Measurements from ENCODE around the gene CDC42EP4.
"Not testable (repeated sequence)": the region's sequence is repeated elsewhere in the genome, so short reads cannot be mapped to it uniquely, and the experiment has no call there.

Gene CDC42EP4

DNA sequence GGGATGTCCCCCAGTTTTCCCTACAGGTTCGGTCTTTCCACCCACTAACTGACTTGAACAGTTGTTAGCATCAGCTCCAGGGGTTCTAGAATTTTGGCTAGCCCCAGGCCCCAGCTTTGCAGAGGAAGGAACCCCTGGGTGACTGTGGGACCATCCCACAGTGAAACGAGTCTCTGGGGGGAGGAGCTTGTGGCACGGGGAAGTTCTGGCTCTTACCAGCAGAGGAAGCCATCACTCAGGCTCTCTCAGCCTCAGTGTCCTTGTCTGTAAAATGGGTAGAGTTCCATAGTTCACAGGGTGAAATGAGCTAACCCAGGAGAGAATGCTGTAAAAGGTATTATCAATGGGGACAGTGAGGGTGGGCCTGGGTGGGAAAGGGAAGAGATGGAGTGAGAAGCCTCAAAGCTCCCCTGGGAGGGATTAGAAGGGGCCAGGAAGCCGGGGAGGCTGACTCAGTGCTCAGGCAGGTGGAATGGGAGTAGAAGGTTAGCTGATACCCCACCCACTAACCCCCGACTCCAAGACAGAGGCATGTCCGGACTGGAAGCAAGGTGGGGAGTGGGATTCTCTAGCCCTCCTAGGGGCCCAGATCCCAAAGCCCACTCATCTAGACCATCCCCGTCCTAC lies 30.9 kb upstream of the CDC42EP4 start:
- no peak for DNase-seq (ENCODE audit: low spot score)

- DNase-seq (ENCODE audit: low spot score), result no peak
Measured at GRCh38 chr17:73342050-73342522, 30.3 kb upstream of the CDC42EP4 start.

DNA sequence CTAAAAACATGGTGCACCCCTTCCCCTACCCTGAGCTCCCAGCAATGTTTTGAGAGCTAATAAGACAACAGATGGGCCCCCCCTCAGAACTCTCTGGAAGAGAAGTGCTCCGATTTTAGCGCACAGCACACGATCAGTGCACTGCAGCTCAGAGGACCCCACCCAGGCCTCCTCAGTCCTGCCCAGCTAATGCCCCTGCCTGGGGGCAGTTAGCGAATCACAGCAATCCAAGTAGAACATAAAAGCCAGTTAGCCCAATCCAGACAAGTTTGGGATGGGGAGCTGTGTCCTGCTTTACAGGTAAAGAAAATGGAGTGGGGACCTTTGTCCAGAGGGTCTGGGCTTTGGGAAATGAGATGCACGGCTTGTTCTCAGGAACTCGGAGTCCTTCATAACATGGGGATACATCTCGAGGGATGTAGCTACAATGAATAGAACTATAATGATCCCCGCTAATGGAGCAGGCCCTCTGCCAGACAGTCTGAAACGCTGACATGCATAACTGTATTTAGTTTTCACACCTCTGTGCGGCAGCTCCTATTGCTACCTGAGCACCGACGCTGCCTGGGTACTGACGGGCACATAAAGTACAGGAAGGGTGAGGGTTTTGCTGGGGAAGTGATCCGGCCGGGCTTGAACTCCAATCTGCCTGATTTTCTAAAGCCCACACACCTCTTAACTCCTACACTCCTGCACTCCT lies 29.7 kb upstream of the CDC42EP4 start:
- DNase-seq (ENCODE audit: low spot score), result no peak

- DNase-seq (ENCODE audit: low spot score), result peak; percentile 1
Measured at GRCh38 chr17:73340093-73340596, 28.3 kb upstream of the CDC42EP4 start.

- DNase-seq (ENCODE audit: low spot score), result no peak
Measured at GRCh38 chr17:73338566-73339197, 26.9 kb upstream of the CDC42EP4 start.

GRCh38 chr17:73338050-73338521 lies 26.3 kb upstream of the CDC42EP4 start:
- DNase-seq (ENCODE audit: low spot score), result no peak

DNA sequence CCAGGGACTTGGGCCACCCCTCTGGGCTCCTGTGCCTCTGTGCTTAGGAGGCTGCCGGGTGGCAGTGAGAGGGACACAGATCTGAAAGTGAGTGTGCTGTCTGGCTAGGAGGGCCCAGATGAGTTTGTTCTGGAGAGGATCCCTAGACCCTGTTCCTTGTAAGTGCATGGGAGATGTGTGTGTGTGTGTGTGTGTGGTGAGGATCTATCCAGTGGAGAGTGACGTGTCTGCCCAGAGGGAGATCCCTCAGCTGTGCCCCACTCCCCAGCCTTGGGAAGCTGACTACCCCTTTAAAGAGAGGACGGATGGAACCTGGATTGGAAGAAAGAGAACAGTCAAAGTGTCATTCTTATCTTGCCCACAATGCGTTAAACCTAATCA lies 25.5 kb upstream of the CDC42EP4 start:
- no peak for DNase-seq (ENCODE audit: low spot score)

- no peak for DNase-seq (ENCODE audit: low spot score)
Measured at GRCh38 chr17:73336408-73337329, 24.9 kb upstream of the CDC42EP4 start.

GRCh38 chr17:73335591-73336407 lies 24.0 kb upstream of the CDC42EP4 start:
- no peak for DNase-seq (ENCODE audit: low spot score)

GRCh38 chr17:73334771-73335513 lies 23.1 kb upstream of the CDC42EP4 start:
- DNase-seq (ENCODE audit: low spot score), result no peak

- DNase-seq (ENCODE audit: low spot score), result not testable (repeated sequence)
Measured at GRCh38 chr17:73333445-73333844, 21.6 kb upstream of the CDC42EP4 start.

GRCh38 chr17:73331060-73331459 lies 19.3 kb upstream of the CDC42EP4 start:
- no peak for DNase-seq (ENCODE audit: low spot score)

GRCh38 chr17:73327676-73328075 lies 15.9 kb upstream of the CDC42EP4 start:
- no peak for DNase-seq (ENCODE audit: low spot score)

DNA sequence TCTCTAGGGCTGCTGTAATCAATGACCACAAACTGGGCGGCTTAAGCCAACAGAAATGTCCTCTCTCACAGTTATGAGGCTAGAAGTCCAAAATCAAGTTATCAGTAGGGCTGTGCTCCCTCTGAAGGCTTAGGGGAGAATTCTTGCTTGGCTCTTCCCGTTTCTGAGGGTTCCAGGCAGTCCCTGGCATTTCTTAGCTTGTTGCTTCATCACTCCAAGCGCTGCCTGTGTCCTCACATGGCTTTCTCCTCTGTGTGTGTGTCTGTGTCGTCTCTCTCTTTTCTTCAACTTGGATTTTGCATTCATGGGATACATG lies 13.7 kb upstream of the CDC42EP4 start:
- no peak for DNase-seq (ENCODE audit: low spot score)

GRCh38 chr17:73324711-73325526 lies 13.1 kb upstream of the CDC42EP4 start:
- DNase-seq (ENCODE audit: low spot score), result no peak

GRCh38 chr17:73324160-73324475 lies 12.3 kb upstream of the CDC42EP4 start:
- DNase-seq (ENCODE audit: low spot score), result no peak

DNA sequence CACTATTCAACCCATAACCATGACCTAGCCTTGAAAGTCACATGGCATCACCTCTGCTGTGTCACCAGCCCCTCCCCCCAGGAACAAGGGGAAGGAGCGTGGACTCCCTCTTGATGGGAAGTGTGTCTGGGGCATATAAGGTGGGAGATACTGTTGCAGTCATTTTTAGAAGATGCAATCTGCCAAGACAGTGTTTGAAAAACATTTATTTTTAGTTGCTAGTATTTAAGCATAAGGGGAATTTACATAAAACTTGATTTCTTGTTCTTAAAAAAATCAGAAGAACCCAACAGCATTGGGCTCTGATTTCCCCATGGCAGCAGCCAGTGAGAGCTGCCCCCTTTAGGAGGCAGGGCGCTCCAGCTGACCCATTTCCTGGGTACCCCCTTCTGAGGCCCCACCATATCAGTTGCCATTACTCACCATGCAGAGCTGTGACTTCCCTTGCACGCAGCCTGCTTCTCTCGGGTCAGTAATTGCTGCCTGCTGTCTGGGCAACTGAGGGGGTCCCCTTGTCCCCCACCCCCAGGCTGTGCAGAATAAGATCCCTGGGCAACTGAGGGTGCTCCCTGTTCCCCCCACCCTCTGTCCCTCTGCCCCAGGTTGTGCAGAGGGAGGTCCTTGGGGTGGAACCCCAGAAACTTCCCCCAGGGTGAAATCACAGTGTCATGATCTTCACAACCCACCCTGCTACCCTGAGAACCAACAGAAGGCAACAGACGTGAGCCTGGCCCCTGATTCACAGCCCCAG lies 11.8 kb upstream of the CDC42EP4 start:
- no peak for DNase-seq (ENCODE audit: low spot score)

GRCh38 chr17:73320601-73321264 lies 8.9 kb upstream of the CDC42EP4 start:
- no peak for DNase-seq (ENCODE audit: low spot score)

Measured in CD4-positive, alpha-beta T cell treated with Interleukin-15 for 4 hours (primary cell).